GM21576 (cell line): ENCODE measurements around the gene ILKAP.

Source experiments
- ATAC-seq: cut with Tn5 transposase; IDR thresholded peaks from one replicate; pipeline ENCODE4 v1.9.1; 2021; ENCODE audit warnings: mild to moderate bottlenecking, moderate library complexity; ENCODE audit not compliant: unreplicated experiment

The ILKAP gene, protein sequence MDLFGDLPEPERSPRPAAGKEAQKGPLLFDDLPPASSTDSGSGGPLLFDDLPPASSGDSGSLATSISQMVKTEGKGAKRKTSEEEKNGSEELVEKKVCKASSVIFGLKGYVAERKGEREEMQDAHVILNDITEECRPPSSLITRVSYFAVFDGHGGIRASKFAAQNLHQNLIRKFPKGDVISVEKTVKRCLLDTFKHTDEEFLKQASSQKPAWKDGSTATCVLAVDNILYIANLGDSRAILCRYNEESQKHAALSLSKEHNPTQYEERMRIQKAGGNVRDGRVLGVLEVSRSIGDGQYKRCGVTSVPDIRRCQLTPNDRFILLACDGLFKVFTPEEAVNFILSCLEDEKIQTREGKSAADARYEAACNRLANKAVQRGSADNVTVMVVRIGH

DNA sequence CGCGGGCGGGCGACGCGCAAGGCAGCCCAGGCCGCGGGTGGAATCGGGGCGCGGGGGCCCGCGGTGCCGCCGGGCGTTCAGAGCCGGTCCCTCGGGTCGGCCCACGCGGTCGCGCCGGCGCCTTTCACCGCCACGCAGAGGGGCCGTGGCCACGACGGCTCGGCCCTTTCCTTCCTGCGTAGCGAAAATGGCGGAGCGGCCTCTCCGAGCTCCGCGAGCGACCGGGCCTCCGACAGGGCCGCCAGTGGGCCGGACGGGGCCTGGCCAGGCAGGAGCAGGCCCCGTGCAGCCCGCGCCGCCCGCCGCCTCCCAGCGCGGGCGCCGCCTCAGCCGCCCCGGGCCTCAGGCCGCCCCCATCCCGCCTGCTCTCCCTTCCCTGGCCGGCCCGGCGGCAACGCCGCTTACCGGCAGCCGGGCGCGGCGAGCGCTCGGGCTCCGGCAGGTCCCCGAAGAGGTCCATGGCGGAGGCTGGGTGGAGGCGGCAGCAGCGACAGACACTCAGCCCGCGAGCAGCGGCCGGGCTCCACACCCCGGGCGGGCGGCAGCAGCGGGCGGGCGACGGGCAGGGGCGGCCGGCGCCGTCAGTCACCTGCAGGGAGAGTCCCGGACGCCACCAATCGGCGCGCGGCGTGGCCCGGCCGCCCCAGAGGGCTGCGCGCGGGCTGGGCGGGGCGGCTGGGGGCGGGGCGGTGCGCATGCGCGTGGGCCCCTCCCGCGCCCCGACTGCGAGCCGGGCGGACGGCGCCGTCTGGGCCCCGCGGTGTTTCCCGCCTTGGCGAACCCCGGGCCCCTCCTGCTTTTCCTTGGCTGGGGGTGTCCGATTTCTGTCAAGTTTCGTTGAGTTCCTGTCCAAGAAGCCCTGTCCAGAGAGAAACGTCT lies at the start of gene ILKAP:
Gene ILKAP (minus strand): TSS at position 602 of the 879 bp plus-strand sequence. CDS start 142 bp downstream, at position 460.
- peak; percentile 93 for ATAC-seq

- ATAC-seq = no peak
These were observed 49.5 kb upstream of the ILKAP start for GRCh38 chr2:238252766-238253630.

- ATAC-seq = no peak
These were observed 48.5 kb upstream of the ILKAP start for GRCh38 chr2:238251986-238252385.

DNA sequence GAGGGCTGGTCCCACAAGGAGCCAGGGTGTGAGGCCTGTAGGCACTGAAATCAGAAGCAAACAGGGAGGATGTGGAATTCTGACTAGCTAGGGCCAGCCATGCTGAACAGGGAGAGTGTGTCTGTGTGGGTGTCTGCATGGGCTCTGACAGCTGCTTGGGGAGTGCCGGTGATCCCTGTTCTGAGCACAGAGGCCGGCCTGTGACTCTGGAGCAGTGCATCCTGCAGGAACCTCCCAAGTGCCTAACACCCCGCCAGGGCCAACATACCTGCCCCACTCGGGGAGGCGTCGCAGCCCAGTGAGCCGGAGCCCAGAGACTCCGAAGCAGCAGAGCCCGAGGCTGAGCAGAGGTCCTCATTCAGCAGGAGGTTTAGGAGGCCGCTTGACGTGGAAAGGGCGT lies 47.8 kb upstream of the ILKAP start:
- no peak for ATAC-seq

- ATAC-seq = no peak
These were observed 47.4 kb upstream of the ILKAP start for GRCh38 chr2:238250896-238251295.

GRCh38 chr2:238247841-238248453 lies 44.5 kb upstream of the ILKAP start:
- ATAC-seq = no peak

GRCh38 chr2:238247002-238247822 lies 43.7 kb upstream of the ILKAP start:
- ATAC-seq = no peak

DNA sequence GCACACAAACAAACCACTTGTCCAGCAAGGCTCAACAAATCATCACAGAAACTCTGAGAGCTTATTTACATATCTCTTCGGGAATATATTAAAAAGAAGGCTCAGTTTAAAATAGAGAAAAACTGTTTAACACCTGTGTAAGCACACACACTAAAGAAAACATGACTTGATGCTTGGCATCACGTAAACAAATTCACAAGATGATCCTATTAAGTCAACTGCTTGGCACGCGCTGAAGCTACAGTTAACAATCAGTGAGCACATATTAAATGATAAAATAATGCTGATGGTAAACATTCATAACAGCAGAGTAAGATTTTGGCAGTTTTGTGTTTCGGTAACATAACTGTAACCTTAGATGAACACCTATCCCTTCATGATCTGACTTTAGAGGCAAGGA lies 40.7 kb upstream of the ILKAP start:
- ATAC-seq = no peak

GRCh38 chr2:238243496-238244076 lies 40.1 kb upstream of the ILKAP start:
- ATAC-seq = no peak

- no peak for ATAC-seq
These were observed 39.4 kb upstream of the ILKAP start for GRCh38 chr2:238242731-238243495.

- ATAC-seq = no peak
These were observed 38.5 kb upstream of the ILKAP start for GRCh38 chr2:238241970-238242369.

GRCh38 chr2:238240757-238241711 lies 37.5 kb upstream of the ILKAP start:
- ATAC-seq = no peak

- peak; percentile 88 for ATAC-seq
These were observed 36.6 kb upstream of the ILKAP start, which contains the start of gene HES6 for GRCh38 chr2:238239863-238240756. Gene HES6 (minus strand): TSS chr2:238240038. CDS start chr2:238239905, 133 bp downstream.

- ATAC-seq = peak; percentile 5
These were observed 36.0 kb upstream of the ILKAP start for GRCh38 chr2:238239543-238239862.

- ATAC-seq = no peak
These were observed 35.5 kb upstream of the ILKAP start for GRCh38 chr2:238238766-238239542.

- ATAC-seq = no peak
These were observed 34.8 kb upstream of the ILKAP start for GRCh38 chr2:238238311-238238765.
